HL-60 (cell line): ENCODE results near the gene PSTPIP1.

Experiments
- DNase-seq, 2 experiments: peaks; one replicate each; pipeline ENCODE4 v3.0.0-alpha.2; 2010 to 2020; ENCODE audit warnings: low read depth in 1 of 2, low spot score in 1 of 2
- H3K27ac ChIP-seq: fragments of 250-450 bp; sonication (Bioruptor Pico); replicated peaks from 2 replicates; pipeline ENCODE4 v1.5.1; 2020; ENCODE audit warnings: mild to moderate bottlenecking, moderate library complexity
- H3K27me3 ChIP-seq: fragments of 250-450 bp; sonication (Bioruptor Pico); 2 replicates; pipeline ENCODE4 v1.5.1; 2021; ENCODE audit warnings: mild to moderate bottlenecking, moderate library complexity; ENCODE audit not compliant: insufficient read depth, poor library complexity, severe bottlenecking
- H3K4me3 ChIP-seq: replicated peaks from 2 replicates; pipeline ENCODE4 v1.5.1; 2011; ENCODE audit warnings: mild to moderate bottlenecking, control low read depth, low read length; ENCODE audit not compliant: insufficient read depth
- CTCF ChIP-seq: IDR thresholded peaks from one replicate; pipeline ENCODE4 v1.5.1; 2011; ENCODE audit warnings: low read length, control low read depth, inconsistent platforms; ENCODE audit not compliant: insufficient read depth
- GABPA ChIP-seq: IDR thresholded peaks from 2 replicates; pipeline ENCODE4 v1.6.1; 2012; ENCODE audit warnings: low read depth
- POLR2AphosphoS5 ChIP-seq: IDR thresholded peaks from 2 replicates; pipeline ENCODE4 v1.6.1; 2012; ENCODE audit warnings: low read depth
- REST ChIP-seq: IDR thresholded peaks from 2 replicates; pipeline ENCODE4 v1.6.1; 2012; ENCODE audit warnings: low read depth; ENCODE audit not compliant: insufficient replicate concordance
- SPI1 ChIP-seq: IDR thresholded peaks from 2 replicates; pipeline ENCODE4 v1.6.1; 2012; ENCODE audit warnings: low read depth, mild to moderate bottlenecking, borderline replicate concordance

PSTPIP1 gene

GRCh38 chr15:77071305-77072223 is 76.6 kb downstream of the PSTPIP1 start:
- H3K27ac ChIP-seq: no peak overlapping the region
- TF ChIP-seq CTCF: no peak
- TF ChIP-seq GABPA: no peak
- TF ChIP-seq SPI1: no peak
- no peak for TF ChIP-seq REST
- TF ChIP-seq POLR2AphosphoS5: no peak
- no peak overlapping the region for H3K4me3 ChIP-seq
- no peak for DNase-seq
- H3K27me3 ChIP-seq: no peaks in the 10 kb centered on the region

- no peak for TF ChIP-seq POLR2AphosphoS5
- no peak for TF ChIP-seq GABPA
- no peak for TF ChIP-seq REST
- no peak for TF ChIP-seq SPI1
- TF ChIP-seq CTCF: no peak
- Histone ChIP-seq H3K27me3 (no peaks in the 10 kb centered on the region), H3K27ac (no peak overlapping the region), H3K4me3 (no peak overlapping the region)
- no peak for DNase-seq
Measured at GRCh38 chr15:77074350-77074749, 79.4 kb downstream of the PSTPIP1 start.

GRCh38 chr15:77075528-77075927 is 80.6 kb downstream of the PSTPIP1 start:
- TF ChIP-seq SPI1 (no peak), POLR2AphosphoS5 (no peak), GABPA (no peak), CTCF (no peak), REST (no peak)
- H3K27me3 ChIP-seq: no peaks in the 10 kb centered on the region
- DNase-seq: no peak
- H3K27ac ChIP-seq: no peak overlapping the region
- no peak overlapping the region for H3K4me3 ChIP-seq
